ENCODE measurements around the gene SCAMP3. TPM values are rescaled to one million over a fixed set of nuclear protein-coding genes. Genes with fewer than 3 reads are reported as not detected.
"Not testable (repeated sequence)": the region's sequence is repeated elsewhere in the genome, so short reads cannot be mapped to it uniquely, and the experiment has no call there.

The SCAMP3 gene
- total RNA-seq, 1 experiment from 2014 or later: 59.4 TPM

DNA sequence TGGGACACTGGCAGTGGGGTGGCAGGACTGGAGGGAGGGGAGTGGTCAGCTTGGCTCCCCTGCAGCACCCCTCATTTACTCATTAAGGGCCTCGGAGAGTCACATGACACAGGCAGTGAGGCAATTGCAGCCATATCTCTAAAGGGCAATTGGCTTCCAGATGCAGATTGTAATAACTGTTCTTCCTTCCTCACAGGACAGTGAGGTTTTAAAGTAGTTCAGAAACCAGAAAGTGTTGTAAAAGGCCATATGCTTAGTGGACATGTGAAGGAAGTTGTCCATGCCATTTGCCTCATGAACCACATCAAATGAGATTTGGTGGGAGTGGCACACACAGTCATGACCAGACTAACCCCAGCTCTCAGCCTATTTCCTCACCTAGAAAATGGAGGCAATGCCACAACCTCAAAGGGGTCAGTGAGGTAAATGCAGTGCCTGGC, 42.5 kb downstream of the SCAMP3 start:
- H3K4me3 ChIP-seq (ENCODE audit: insufficient read depth, low read depth, low read length): no peak overlapping the region
- H3K36me3 ChIP-seq (replicated peaks; ENCODE audit: control insufficient read depth, insufficient read depth, low read length): no peaks in the 10 kb centered on the region
- DNase-seq: peak; percentile 85
- no peaks in the 10 kb centered on the region for H3K27me3 ChIP-seq (ENCODE audit: control insufficient read depth, insufficient read depth, low read length)

DNA sequence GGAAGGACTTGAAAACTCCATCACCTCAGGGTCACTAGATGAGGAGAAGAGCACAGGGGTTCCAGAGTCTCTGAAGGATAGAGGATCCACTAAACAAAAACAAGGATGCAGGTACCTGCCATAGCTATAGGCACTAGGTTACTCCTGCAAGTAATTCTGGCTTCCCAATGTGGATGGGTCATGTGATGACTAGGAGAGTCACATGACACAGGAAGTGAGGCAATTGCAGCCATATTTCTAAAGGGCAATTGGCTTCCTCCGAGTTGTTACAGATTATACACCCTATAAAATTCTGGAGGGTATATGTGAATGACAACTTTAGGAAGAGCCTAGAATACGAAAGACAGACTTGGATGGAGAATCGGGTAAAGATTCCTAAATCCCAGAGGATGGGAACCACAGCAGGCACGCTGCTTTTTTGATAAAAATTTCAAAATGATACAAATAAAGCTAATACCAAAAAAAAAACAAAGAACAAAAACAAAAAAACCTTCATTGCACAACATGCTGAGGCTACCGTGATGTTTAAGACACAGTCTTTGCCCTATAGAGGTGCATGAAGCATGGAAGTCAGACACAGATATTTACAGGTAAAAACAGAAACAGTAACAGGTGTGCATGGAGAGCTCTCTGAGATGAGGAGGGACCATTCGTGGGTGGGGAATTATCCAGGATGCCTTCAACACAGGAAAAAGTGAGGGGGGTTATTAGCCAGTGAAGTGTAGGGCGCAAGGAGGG, 43.1 kb downstream of the SCAMP3 start:
- H3K36me3 ChIP-seq (replicated peaks; ENCODE audit: control insufficient read depth, insufficient read depth, low read length): no peaks in the 10 kb centered on the region
- H3K27me3 ChIP-seq (ENCODE audit: control insufficient read depth, insufficient read depth, low read length): no peaks in the 10 kb centered on the region
- H3K4me3 ChIP-seq (ENCODE audit: insufficient read depth, low read depth, low read length): no peak overlapping the region
- peak; percentile 81 for DNase-seq

DNA sequence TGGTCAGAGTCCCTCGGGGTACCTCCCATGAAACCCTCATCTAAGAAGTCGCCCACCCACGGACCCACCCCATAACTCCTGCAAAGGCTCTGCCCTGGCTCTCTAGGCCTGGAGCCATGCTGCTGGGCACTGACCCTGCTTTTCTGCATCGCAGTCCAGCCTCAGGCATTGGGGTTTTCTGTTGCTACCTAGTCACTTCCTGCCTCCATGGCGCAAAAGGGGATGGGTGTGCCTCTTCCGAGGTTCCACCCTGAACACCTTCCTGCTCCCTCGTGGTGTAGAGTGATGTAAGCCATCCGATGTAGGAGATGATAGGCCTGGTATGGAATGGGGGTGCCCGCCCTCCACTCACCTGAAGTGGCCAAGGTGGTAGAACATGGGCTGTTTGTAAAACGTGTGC, 47.5 kb downstream of the SCAMP3 start:
- DNase-seq; H3K27me3 ChIP-seq (ENCODE audit: control insufficient read depth, insufficient read depth, low read length); H3K4me3 ChIP-seq (ENCODE audit: insufficient read depth, low read depth, low read length); H3K36me3 ChIP-seq (replicated peaks; ENCODE audit: control insufficient read depth, insufficient read depth, low read length): not testable (repeated sequence)

DNA sequence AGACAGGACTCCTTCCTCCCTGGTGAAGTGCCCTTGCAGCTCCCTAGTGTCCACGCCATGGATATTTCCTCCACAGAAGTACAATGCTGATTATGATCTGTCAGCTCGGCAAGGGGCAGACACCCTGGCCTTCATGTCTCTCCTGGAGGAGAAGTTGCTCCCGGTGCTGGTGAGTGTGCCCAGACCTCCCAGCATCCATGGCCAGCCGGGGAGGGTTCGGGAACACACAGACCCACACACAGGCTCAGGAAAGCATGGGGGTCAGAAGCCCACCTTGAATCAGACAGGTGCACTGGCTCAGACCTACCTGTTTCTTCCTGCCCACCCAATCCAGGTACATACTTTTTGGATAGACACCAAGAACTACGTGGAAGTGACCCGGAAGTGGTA, 50.1 kb downstream of the SCAMP3 start:
- not testable (repeated sequence) for H3K27me3 ChIP-seq (ENCODE audit: control insufficient read depth, insufficient read depth, low read length); H3K4me3 ChIP-seq (ENCODE audit: insufficient read depth, low read depth, low read length); DNase-seq; H3K36me3 ChIP-seq (replicated peaks; ENCODE audit: control insufficient read depth, insufficient read depth, low read length)

DNA sequence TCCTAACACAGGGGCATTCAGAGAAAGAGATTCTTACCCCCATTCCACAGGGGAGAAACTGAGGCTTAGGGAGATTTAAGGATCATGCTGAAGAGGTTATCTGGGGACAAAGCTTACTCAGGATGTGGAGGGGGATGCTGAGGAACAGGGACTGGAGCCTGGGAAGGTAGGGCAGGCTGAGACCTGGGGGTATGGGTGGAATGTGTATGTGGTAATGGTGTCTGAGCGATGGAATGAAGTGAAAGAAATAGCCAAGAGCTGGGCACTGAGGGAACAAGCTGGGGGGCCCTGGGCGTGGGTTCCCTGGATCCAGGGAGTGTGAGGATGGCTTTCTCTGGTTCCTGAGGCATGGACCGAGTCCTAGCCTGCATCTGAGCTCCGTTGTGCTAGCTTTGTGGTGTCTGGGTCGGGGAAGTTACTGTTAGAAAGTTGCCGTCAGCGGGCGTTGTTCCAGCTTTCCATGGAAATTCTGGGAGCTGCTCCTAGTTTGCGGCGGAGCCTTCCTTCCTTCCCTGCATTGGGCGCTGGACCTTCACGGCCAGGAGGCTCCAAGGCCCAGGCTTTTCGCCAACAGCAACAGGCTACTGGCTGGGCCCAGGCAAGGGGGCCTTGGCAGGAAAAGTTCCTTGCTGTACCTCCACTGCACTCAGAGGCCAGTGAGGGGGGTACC, 50.6 kb downstream of the SCAMP3 start:
- H3K27me3 ChIP-seq (ENCODE audit: control insufficient read depth, insufficient read depth, low read length): not testable (repeated sequence)

DNA sequence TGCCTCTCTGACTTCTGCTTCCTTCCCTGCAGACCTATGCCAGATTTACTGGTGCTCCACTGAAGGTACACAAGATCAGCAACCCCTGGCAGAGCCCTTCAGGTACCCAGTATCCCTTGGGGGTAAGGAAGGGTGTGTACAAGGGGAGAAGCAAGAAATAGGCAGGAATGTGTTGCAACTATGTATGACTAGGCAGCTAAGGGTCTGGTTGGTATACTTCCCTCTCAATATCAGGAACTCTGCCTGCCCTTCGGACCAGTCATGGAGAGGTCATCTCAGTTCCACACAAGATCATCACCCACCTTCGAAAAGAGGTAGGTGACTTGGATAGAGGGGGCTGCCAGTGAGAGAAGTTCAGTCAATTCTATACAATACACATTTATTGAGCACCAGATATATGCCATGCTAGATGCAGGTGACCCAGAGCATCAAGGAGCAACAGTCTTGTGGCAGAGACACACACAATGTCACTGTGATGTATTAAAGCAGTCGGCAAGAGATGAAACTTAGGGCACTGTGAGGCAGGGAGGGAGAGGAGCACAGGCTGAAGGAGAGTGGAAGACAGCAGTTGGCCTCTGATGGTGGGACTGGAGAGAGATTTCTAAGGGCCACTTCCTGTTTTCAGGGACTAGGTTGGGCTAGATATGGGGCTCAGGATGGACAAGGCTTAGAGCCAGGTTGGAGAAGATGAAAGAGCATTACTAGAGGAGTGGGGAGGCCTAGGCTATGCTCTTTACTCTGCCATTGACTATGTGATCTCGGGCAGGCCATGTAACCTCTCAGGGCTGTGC, 51.7 kb downstream of the SCAMP3 start:
- Histone ChIP-seq H3K4me3 (ENCODE audit: insufficient read depth, low read depth, low read length) (no peak overlapping the region), H3K36me3 (replicated peaks; ENCODE audit: control insufficient read depth, insufficient read depth, low read length) (peaks cover 2% of the 10 kb centered on the region), H3K27me3 (ENCODE audit: control insufficient read depth, insufficient read depth, low read length) (no peaks in the 10 kb centered on the region)
- no peak for DNase-seq

More for the DNA sequence above, 50.6 kb downstream of the SCAMP3 start:
- H3K4me3 ChIP-seq (ENCODE audit: insufficient read depth, low read depth, low read length); H3K36me3 ChIP-seq (replicated peaks; ENCODE audit: control insufficient read depth, insufficient read depth, low read length); DNase-seq: not testable (repeated sequence)

DNA sequence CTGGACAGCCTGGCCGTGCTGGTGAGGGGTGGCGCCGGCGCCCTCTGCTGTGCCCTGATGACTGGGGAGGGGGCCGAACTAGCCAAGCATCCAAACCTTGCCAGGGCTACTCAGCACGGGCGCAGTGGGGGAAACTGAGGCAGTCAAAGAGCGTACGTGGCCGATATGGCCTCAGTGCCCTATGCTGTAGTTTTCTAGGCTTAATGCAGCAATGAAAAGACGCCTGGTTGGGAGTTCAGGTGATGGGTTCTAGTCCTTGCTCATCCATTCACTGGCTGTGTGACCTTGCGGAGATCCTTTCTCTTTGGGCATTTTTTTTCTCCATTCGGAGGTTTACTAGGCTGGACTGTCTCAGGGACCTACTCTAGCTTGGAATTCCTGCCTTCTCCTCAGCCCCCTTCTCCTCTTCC, 52.8 kb downstream of the SCAMP3 start:
- Histone ChIP-seq H3K4me3 (ENCODE audit: insufficient read depth, low read depth, low read length) (peak overlapping the region; percentile 97), H3K36me3 (replicated peaks; ENCODE audit: control insufficient read depth, insufficient read depth, low read length) (peaks cover 2% of the 10 kb centered on the region), H3K27me3 (ENCODE audit: control insufficient read depth, insufficient read depth, low read length) (no peaks in the 10 kb centered on the region)
- DNase-seq: no peak

DNA sequence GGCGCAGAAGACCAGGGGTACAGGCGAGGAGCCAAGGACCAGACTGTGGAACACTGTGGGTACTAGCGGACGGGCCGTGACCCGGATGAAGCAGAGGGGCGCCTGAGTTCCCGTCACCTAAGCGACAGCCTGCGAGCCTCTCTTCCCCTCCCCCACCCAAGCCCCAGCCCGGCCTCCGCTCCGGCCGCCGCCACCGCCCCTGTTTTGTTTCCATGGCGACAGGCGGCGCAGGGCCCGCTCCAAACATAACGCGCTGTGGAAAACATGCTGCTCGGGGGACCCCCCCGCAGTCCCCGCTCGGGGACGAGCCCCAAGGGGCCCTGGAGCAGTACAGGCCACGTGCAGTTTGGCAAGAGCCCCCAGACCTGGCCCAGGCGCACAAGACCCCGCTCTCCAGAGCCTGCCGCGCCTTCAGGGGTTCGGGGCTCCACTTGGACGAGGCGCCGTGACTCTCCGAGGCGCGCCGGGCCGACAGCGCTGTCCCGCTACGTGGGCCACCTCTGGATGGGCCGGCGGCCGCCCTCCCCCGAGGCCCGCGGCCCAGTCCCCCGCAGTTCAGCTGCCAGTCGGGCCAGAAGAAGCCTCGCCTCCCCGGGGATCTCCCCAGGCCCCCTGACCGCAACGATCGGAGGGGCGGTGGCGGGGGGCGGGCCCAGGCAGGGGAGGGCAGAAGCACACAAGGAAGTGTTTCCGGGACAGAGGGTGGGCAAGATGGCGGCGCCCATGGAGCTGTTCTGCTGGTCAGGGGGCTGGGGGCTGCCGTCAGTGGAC, 53.4 kb downstream of the SCAMP3 start, which contains the start of gene MTX1:
Gene MTX1 (plus strand): TSS at position 155 of the 771 bp plus-strand sequence. CDS start 110 bp downstream, at position 265.
- peak within 1 kb of the TSS; percentile 97 for H3K4me3 ChIP-seq (ENCODE audit: insufficient read depth, low read depth, low read length)
- DNase-seq: peak; percentile 97
- peaks cover 2% of the 10 kb centered on the region for H3K36me3 ChIP-seq (replicated peaks; ENCODE audit: control insufficient read depth, insufficient read depth, low read length)
- H3K27me3 ChIP-seq (ENCODE audit: control insufficient read depth, insufficient read depth, low read length): no peaks in the 10 kb centered on the region

DNA sequence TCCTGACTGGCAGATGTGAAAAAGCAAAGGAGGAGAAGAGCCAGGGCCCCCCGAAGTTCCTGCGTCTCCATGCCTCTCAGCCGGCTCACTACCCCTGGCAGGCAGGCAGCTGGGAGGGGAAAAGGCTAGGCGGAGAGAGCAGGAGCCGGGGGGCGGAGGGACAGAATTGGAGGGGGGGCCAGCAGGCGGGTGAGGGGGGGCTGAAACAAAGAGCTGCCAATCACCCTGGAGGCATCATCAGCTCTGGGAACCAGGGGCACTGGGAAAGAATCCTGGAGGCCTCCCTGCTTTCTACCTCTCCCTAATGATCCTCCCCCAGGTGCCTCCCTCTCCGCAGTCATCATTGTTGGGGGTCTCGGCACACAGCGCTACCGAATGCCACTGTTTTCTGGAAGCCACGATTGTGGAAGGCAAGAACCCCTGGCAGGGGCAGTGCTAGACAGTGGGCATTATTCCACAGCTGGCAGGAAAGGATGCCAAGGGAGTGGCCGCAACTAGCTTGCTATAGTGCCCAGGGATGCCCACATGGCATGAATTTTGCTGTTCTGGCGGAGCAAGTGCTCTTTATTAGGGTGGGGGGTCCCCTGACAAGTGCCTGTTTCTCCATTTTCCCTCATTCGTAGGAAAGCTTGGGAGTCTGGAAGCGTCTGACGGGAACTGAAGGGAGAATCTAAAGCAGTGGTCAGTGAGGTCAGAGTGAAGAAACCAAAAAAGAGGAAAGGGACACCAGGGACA, 54.2 kb downstream of the SCAMP3 start, which contains the start of gene THBS3:
Gene THBS3 (minus strand): TSS at position 92 of the 735 bp plus-strand sequence. CDS start 21 bp downstream, at position 71.
- DNase-seq: peak; percentile 87
- Histone ChIP-seq H3K4me3 (ENCODE audit: insufficient read depth, low read depth, low read length) (peak within 1 kb of the TSS; percentile 97), H3K27me3 (ENCODE audit: control insufficient read depth, insufficient read depth, low read length) (no peaks in the 10 kb centered on the region), H3K36me3 (replicated peaks; ENCODE audit: control insufficient read depth, insufficient read depth, low read length) (peaks cover 6% of the 10 kb centered on the region)

DNA sequence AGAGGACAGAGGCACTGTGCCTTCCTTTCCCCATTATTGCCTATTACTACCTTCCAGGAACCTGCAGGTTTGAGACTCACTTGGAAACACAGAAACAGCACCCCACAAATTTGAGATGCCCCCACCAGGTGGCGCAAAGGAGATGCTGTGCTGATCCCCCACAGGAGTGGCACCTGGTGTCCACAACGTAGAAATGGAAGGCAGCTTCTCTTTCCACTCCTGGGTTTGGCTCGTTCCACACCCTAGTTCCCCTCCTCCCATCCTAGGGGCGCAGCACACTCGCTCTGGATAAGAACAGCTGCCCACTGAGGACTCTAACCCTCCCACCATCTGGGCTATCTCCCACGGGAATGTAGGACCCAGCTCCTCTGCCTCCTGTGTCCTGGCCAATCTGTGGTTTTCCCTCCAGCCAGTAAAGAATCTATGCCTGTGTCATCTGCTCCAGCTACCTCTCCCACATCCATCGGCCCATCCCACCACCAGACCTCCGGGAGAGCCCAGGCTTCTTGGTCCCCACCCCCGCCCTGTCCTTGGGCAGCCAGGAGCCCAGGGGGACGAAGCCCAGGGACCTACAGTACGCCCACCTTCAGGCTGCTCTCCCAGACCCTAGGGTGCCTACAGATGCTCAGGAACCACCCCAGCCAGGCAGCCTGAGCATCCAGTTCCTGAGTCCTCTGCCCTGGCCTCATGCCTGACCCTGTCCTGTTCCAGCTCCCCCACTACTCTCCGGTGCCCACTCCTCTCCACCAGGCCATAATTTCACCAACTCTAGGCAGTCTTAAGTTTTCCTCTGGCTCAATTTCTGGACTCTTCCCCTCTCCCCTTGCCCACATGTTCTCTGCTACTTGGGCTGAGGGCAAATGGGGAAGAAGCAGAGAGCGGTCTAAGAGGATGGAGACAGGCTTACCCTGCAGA, 55.0 kb downstream of the SCAMP3 start:
- peak overlapping the region; percentile 31 for H3K4me3 ChIP-seq (ENCODE audit: insufficient read depth, low read depth, low read length)
- DNase-seq: peak; percentile 87
- H3K27me3 ChIP-seq (ENCODE audit: control insufficient read depth, insufficient read depth, low read length): no peaks in the 10 kb centered on the region
- peaks cover 10% of the 10 kb centered on the region for H3K36me3 ChIP-seq (replicated peaks; ENCODE audit: control insufficient read depth, insufficient read depth, low read length)
